Measurements from ENCODE around the gene ANKRD34C. TPM values are rescaled to one million over a fixed set of nuclear protein-coding genes. Genes with fewer than 3 reads are reported as not detected.

Gene ANKRD34C
- polyA plus RNA-seq, 1 of the 3 experiments (the other 2 are of a cell fraction) = not detected

GRCh38 chr15:79314186-79314585 lies 31.7 kb downstream of the ANKRD34C start:
- WGBS (ENCODE audit: low lambda C conversion rate) = 96% methylated on average over 1 of the region's 1 CpG
- DNase-seq = no peak
- Histone ChIP-seq H3K4me2 (no peak overlapping the region), H3K4me3 (ENCODE audit: low read depth in 2 of 2, low read length in 1 of 2) (no peak overlapping the region), H4K20me1 (ENCODE audit: insufficient read depth) (no peaks in the 10 kb centered on the region), H3K27ac (ENCODE audit: low read depth in 2 of 2, low read length in 1 of 2) (no peak overlapping the region), H3K9me2 (no peaks in the 10 kb centered on the region), H3F3A (replicated peaks; ENCODE audit: insufficient read depth) (no peaks in the 10 kb centered on the region), H3K9ac (no peak overlapping the region), H2AFZ (ENCODE audit: low read depth) (no peak overlapping the region), H3K36me3 (replicated peaks in 1 of 2; ENCODE audit: control insufficient read depth in 1 of 2, insufficient read depth in 2 of 2, low read length in 1 of 2) (peaks cover 30 to 58% of the 10 kb centered on the region in 2 experiments), H3K4me1 (ENCODE audit: control insufficient read depth in 1 of 2, insufficient read depth in 2 of 2, low read depth in 1 of 2, low read length in 1 of 2) (peaks cover 0 to 16% of the 10 kb centered on the region in 2 experiments; a peak in 2 of 4 replicates), H3K79me2 (ENCODE audit: insufficient read depth) (peaks cover 50% of the 10 kb centered on the region), H3K27me3 (ENCODE audit: insufficient read depth) (no peaks in the 10 kb centered on the region), H3K9me3 (no peaks in the 10 kb centered on the region)
- TF ChIP-seq MEF2A (IDR thresholded peaks at IDR 0.05; ENCODE audit: borderline replicate concordance, low read depth) (no peak), TCF12 (IDR thresholded peaks at IDR 0.05) (no peak), EZH2phosphoT487 (IDR thresholded peaks at IDR 0.05; ENCODE audit: borderline replicate concordance, low read depth) (no peak), USF1 (IDR thresholded peaks at IDR 0.05; ENCODE audit: borderline replicate concordance, low read depth) (no peak), NRF1 (IDR thresholded peaks at IDR 0.05; ENCODE audit: low read depth, low read length) (no peak), EP300 (IDR thresholded peaks at IDR 0.05; ENCODE audit: borderline replicate concordance in 1 of 2, low read depth in 1 of 2, low read length in 1 of 2) (no peak), RCOR1 (IDR thresholded peaks at IDR 0.05; ENCODE audit: low read length) (no peak), TAF1 (IDR thresholded peaks at IDR 0.05; ENCODE audit: borderline replicate concordance, low read depth, low read length) (no peak), IRF3 (IDR thresholded peaks at IDR 0.05; ENCODE audit: low read depth, low read length) (no peak), FOXJ3 (CRISPR knock-in tag; IDR thresholded peaks at IDR 0.05) (no peak), FOXM1 (IDR thresholded peaks at IDR 0.05; ENCODE audit: low read depth) (no peak), RXRA (IDR thresholded peaks at IDR 0.05; ENCODE audit: borderline replicate concordance, low read depth) (no peak), REST (IDR thresholded peaks at IDR 0.05; ENCODE audit: low read depth, low read length) (no peak)
- TF ChIP-seq, protein P1, sequence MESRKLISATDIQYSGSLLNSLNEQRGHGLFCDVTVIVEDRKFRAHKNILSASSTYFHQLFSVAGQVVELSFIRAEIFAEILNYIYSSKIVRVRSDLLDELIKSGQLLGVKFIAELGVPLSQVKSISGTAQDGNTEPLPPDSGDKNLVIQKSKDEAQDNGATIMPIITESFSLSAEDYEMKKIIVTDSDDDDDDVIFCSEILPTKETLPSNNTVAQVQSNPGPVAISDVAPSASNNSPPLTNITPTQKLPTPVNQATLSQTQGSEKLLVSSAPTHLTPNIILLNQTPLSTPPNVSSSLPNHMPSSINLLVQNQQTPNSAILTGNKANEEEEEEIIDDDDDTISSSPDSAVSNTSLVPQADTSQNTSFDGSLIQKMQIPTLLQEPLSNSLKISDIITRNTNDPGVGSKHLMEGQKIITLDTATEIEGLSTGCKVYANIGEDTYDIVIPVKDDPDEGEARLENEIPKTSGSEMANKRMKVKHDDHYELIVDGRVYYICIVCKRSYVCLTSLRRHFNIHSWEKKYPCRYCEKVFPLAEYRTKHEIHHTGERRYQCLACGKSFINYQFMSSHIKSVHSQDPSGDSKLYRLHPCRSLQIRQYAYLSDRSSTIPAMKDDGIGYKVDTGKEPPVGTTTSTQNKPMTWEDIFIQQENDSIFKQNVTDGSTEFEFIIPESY (IDR thresholded peaks at IDR 0.05; ENCODE audit: borderline replicate concordance, low read depth) = no peak
- CTCF ChIA-PET = interaction anchor here (1.7 to 2.3 kb wide), 2 partner anchors 26 to 130 kb away, joined by 5 to 6 read pairs; no protein-coding TSS in a partner anchor
- POLR2A ChIA-PET = no interaction called here
